Muscle of leg (tissue), 11 donors: ENCODE results near the gene NKIRAS1. TPM values are rescaled to one million over a fixed set of nuclear protein-coding genes. Genes with fewer than 3 reads are reported as not detected.
A peak's percentile ranks its signal among the peaks of the same experiment; 100 is the strongest.
"Not testable (repeated sequence)": the region's sequence is repeated elsewhere in the genome, so short reads cannot be mapped to it uniquely, and the experiment has no call there.

Experiments used
- DNase-seq: peaks from one replicate; pipeline ENCODE4 v3.0.0; 2013
- H3K27ac ChIP-seq: one replicate; pipeline ENCODE4 v1.5.1; 2013; ENCODE audit warnings: mild to moderate bottlenecking, low read length, control low read depth
- H3K27me3 ChIP-seq: one replicate; pipeline ENCODE4 v1.6.1; 2013; ENCODE audit warnings: low read length; ENCODE audit not compliant: control insufficient read depth, insufficient read depth
- H3K36me3 ChIP-seq: one replicate; pipeline ENCODE4 v1.6.1; 2013; ENCODE audit warnings: low read length; ENCODE audit not compliant: control insufficient read depth, insufficient read depth
- H3K4me1 ChIP-seq: one replicate; pipeline ENCODE4 v1.6.1; 2013; ENCODE audit warnings: low read length; ENCODE audit not compliant: control insufficient read depth, insufficient read depth
- H3K4me3 ChIP-seq: one replicate; pipeline ENCODE4 v1.5.1; 2013; ENCODE audit warnings: low read length, control low read depth
- H3K9me3 ChIP-seq: replicated peaks from 2 replicates; pipeline ENCODE4 v1.6.1; 2013; ENCODE audit warnings: low read depth, low read length; ENCODE audit not compliant: control insufficient read depth
- WGBS: methylation state at CpG from one replicate; pipeline ENCODE4 v1.1.5; 2013; ENCODE audit warnings: missing lambda C conversion rate; ENCODE audit not compliant: insufficient coverage; 5-methylcytosine and 5-hydroxymethylcytosine counted together
- polyA plus RNA-seq, 8 donors: library from polyadenylated mRNA; unstranded; fragments of 120-200 nt; gene quantifications; one replicate each; pipeline versions ENCODE4 v1.2.1 to v1.2.3, GENCODE V29; 2013; ENCODE audit warnings: inconsistent platforms in 1 of 8, low replicate concordance in 1 of 8; ENCODE audit not compliant: insufficient read length in 8 of 8, insufficient read depth in 1 of 8
- total RNA-seq: library from RNA; stranded (reverse); fragments of 120-200 nt; gene quantifications from one replicate; pipeline ENCODE4 v1.2.4, GENCODE V29; 2013

The NKIRAS1 gene
- total and polyA plus RNA-seq, 9 donors: 10.7 to 14.5 (median 13.0) TPM

DNA sequence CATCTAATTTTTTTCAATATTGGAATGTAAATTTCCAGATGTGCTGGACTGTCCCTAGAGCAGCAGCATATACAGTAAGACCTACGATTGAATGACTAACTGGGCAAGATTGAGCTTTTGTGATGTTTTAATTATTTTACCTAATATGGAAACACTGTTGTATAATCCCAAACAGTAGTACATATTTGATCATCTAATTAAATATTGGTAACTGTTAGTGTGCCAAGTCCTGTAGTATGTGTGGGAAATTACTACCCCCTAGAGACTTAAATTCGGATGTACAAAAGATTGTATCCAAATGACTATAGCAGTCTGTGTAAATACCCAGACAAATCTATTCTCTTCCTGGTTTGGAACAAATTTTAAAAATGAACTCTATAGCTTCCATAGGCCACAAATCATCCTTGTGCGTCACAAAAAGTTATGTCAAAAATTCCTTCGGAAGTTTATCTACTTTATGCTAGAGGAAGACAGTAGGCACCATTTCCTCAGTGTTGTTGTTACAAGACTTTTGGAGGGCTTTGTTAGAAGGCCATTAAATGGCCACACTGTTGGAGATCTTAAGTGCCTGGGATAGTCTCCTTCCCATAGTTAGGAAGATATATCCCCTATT, 41.6 kb downstream of the NKIRAS1 start:
- Histone ChIP-seq H3K4me3 (no peak overlapping the region), H3K4me1 (peaks cover 13% of the 10 kb centered on the region), H3K27me3 (no peaks in the 10 kb centered on the region), H3K9me3 (no peaks in the 10 kb centered on the region), H3K36me3 (no peaks in the 10 kb centered on the region), H3K27ac (peak overlapping the region; percentile 3)
- no peak for DNase-seq
- WGBS: 100% methylated on average over 1 of the region's 4 CpGs

DNA sequence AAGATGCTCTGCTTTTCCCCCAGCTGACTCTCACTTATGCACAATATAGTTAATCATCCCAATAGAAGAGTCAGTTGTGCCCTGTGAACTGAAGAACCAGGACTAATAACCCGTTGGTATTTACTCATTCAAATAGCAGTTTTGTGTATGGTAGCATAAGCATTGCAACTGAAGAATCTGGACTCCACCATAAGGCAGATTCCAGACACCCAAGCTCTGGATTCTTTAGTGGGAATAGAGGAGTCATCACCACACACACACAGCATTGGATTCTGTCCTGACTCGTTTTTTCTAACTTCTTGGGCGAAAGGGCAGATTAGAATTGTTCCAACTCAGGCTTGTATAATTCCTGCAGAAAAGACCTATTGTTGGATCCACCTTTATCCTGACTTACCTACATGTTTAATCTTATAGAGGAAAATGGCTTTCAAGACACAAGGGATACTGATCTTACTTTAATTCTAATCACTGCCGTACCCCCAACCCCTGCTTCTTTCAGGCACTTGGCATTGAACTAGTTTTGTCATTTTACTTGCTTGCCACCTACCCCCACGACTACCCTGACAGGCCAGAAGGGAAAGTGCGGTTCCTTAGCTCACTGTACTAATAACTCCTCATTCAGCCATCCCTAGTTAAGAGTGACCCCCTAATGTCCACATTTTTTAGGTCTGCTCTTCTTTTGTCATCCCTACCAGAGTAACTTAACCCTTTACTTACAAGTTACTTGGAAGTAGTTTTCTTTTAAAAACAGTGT, 42.3 kb downstream of the NKIRAS1 start:
- peak; percentile 29 for DNase-seq
- H3K4me1 ChIP-seq: peaks cover 13% of the 10 kb centered on the region
- no peaks in the 10 kb centered on the region for H3K9me3 ChIP-seq
- no peak overlapping the region for H3K27ac ChIP-seq
- 41% methylated on average over 3 of the region's 6 CpGs for WGBS
- no peaks in the 10 kb centered on the region for H3K27me3 ChIP-seq
- no peak overlapping the region for H3K4me3 ChIP-seq
- no peaks in the 10 kb centered on the region for H3K36me3 ChIP-seq

DNA sequence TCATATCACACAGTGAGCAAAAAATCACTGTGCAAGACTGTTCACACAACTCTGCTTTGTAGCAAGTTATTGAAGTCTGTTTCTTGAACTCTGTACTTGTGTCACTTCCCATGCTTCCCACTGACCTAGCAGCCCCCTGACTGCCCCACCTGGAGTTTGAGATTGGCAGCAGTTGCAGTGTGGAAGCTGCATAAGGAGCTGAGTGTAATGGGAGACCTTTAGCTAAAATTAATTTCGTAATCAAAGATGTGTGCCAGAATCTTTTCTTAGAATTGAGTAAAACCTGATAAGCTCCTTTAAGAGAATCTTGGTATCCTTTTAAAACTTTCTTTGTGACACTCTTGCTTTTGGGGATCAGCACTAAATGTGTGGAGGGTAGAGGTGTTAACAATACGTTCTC, 42.8 kb downstream of the NKIRAS1 start:
- DNase-seq: peak; percentile 34
- H3K36me3 ChIP-seq: no peaks in the 10 kb centered on the region
- no peaks in the 10 kb centered on the region for H3K27me3 ChIP-seq
- H3K9me3 ChIP-seq: no peaks in the 10 kb centered on the region
- H3K4me3 ChIP-seq: no peak overlapping the region
- peaks cover 13% of the 10 kb centered on the region for H3K4me1 ChIP-seq
- no peak overlapping the region for H3K27ac ChIP-seq
- no CpG with 5 or more reads among the region's 2 CpGs for WGBS

DNA sequence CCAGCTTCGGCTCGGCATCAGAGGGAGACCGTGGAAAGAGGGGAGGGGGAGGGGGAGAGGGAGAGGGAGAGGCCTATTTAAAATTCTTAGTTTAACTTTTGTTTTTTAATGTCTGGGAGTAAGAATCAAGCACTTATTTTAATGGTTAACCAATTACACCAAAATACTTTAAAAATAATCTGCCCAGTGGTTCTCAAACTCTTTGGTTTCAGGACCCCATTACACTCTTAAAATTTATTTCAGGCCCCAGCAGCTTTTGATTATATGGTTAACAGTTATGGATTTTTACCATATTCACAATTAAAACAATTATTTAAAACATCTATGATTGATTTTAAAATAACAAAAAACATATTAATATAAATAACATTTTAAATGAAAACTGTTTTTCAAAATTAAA, 44.5 kb downstream of the NKIRAS1 start:
- H3K4me1 ChIP-seq: peaks cover 11% of the 10 kb centered on the region
- no peak overlapping the region for H3K4me3 ChIP-seq
- no CpG with 5 or more reads among the region's 3 CpGs for WGBS

DNA sequence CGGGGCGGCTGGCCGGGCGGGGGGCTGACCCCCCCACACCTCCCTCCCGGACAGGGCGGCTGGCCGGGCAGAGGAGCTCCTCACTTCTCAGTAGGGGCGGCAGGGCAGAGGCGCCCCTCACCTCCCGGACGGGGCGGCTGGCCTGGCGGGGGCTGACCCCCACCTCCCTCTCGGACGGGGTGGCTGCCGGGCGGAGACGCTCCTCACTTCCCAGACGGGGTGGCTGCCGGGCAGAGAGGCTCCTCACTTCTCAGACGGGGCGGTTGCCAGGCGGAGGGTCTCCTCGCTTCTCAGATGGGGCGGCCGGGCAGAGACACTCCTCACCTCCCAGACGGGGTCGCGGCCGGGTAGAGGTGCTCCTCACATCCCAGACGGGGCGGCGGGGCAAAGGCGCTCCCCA, 45.4 kb downstream of the NKIRAS1 start:
- H3K27ac ChIP-seq, H3K9me3 ChIP-seq, H3K4me3 ChIP-seq, H3K36me3 ChIP-seq, H3K27me3 ChIP-seq, DNase-seq, H3K4me1 ChIP-seq: not testable (repeated sequence)
- WGBS: 92% methylated on average over 4 of the region's 34 CpGs

More for the DNA sequence above, 44.5 kb downstream of the NKIRAS1 start:
- no peak for DNase-seq
- no peaks in the 10 kb centered on the region for H3K36me3 ChIP-seq
- no peaks in the 10 kb centered on the region for H3K27me3 ChIP-seq
- H3K9me3 ChIP-seq: no peaks in the 10 kb centered on the region
- no peak overlapping the region for H3K27ac ChIP-seq

DNA sequence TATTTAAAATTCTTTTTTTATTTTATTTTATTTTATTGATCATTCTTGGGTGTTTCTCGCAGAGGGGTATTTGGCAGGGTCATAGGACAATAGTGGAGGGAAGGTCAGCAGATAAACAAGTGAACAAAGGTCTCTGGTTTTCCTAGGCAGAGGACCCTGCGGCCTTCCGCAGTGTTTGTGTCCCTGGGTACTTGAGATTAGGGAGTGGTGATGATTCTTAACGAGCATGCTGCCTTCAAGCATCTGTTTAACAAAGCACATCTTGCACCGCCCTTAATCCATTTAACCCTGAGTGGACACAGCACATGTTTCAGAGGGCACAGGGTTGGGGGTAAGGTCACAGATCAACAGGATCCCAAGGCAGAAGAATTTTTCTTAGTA, 46.1 kb downstream of the NKIRAS1 start:
- H3K36me3 ChIP-seq, H3K27ac ChIP-seq, DNase-seq, H3K27me3 ChIP-seq, H3K4me3 ChIP-seq, H3K9me3 ChIP-seq: not testable (repeated sequence)
- WGBS: no CpG with 5 or more reads among the region's 5 CpGs
- H3K4me1 ChIP-seq: peaks cover 14% of the 10 kb centered on the region

DNA sequence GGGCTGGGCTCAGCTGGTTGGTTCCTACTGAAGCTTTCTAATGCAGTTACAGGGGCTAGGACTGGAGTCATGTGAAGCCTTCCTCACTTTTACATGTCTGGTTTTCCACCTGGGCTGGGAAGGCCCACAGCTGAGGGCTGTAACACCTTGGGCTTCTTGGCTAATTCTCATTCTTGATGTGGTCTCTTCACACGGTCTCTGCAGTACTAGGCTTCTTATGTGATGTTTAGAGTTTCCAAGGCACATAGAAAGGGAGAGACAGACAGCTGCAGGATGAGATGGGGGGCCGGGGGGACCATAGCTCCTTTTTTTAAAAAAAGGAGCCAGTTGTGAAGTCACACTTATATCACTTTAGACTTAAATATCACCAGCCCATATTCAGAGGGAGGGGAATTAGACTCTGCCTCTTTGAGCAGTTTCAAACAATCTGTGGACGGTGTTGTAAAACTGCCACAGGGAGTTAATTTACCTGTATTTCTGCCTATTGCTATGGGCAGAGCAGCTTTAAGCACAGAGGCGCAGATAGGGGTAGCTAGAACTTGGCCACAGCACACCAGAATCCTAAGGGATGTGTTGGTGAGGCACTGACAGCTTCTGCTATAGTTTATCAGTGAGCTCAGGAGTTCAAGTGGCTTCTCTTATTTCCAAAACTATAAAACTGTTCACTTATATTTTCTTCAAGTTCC, 46.7 kb downstream of the NKIRAS1 start:
- no peaks in the 10 kb centered on the region for H3K27me3 ChIP-seq
- H3K27ac ChIP-seq: no peak overlapping the region
- WGBS: no CpG with 5 or more reads among the region's 4 CpGs
- H3K4me1 ChIP-seq: peaks cover 19% of the 10 kb centered on the region
- H3K36me3 ChIP-seq: no peaks in the 10 kb centered on the region
- H3K9me3 ChIP-seq: no peaks in the 10 kb centered on the region
- H3K4me3 ChIP-seq: no peak overlapping the region
- DNase-seq: no peak

DNA sequence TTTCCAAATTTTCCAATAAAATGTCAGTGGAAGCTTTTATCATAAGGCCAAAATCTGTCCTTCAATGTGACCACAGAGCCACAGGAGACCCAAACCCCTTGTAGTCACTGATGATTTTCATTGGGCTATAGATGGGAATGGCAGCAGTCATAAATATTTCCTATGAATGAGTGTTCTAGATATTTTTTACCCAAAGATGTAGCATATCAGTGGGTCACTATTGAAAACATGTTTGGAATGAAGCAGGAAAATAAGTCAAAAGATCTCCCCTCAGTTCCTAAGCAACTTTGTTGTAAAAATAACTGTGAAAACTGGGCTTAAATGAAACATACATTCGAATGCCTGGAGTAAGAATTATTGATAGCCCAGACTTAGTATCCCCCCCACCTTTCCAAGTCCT, 49.0 kb downstream of the NKIRAS1 start:
- WGBS: no CpG with 5 or more reads among the region's 1 CpG
- no peaks in the 10 kb centered on the region for H3K36me3 ChIP-seq
- H3K4me1 ChIP-seq: peaks cover 19% of the 10 kb centered on the region
- H3K4me3 ChIP-seq: no peak overlapping the region
- no peaks in the 10 kb centered on the region for H3K27me3 ChIP-seq
- no peak overlapping the region for H3K27ac ChIP-seq
- DNase-seq: no peak
- no peaks in the 10 kb centered on the region for H3K9me3 ChIP-seq

DNA sequence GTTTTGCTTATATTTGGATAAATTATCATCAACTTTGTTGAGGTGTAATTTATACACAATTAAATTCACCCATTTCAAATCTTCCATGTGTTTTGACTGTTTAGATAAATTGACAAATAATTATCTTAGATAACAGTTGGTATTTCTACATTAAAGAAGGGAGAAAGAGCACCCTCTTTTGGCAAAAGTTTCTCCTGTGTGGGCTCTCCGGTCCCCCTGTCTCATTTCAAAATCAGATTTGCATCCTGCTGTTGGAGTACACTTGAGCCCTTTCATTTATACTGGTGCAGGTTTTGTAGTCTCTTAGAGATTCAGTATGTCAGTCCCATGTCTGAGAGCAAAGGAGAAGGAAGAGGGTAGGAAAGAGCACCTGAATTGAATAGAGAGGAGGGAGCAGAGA, 49.4 kb downstream of the NKIRAS1 start:
- H3K9me3 ChIP-seq: no peaks in the 10 kb centered on the region
- no peak overlapping the region for H3K27ac ChIP-seq
- 80% methylated on average over 1 of the region's 1 CpG for WGBS
- H3K36me3 ChIP-seq: no peaks in the 10 kb centered on the region
- H3K4me1 ChIP-seq: peaks cover 19% of the 10 kb centered on the region
- no peaks in the 10 kb centered on the region for H3K27me3 ChIP-seq
- no peak for DNase-seq
- H3K4me3 ChIP-seq: no peak overlapping the region

DNA sequence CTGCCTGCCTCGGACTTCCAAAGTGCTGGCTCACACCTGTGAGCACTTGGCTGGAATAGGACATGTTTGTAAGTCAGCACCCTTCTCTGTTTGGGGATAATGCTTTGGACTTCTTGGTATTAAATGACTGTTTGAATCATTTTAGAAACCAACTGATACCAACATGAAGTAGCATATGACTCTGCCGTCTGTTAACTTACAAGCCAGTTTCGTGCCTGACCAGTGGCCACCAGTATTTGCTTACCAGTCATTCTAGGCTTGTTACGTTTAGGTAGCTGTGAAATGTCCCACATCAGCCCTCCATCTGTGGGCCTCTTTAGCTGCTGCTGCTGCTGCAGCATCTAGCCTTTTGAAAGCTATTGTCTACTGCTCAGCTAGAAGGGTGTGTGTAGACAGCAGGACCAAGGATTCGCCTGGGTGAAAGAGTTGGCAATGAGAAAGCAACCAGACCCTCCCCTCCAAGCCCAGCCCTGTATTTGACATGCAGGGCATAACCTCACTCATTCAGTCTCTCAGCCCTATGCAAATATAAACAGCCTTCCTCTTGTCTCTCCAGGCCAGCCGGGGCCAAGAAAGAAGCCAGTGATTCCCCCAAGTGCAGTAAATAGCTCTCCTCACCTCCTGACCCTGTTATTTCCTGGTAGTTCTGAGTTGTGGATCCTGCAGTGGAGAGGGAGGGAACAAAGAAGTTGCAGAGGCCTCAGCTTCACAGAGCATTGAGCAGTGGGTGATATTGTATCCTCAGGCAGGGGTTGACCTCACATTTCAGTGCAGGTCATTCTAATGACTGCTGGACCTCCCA, 51.0 kb downstream of the NKIRAS1 start:
- Histone ChIP-seq H3K9me3 (no peaks in the 10 kb centered on the region), H3K27me3 (no peaks in the 10 kb centered on the region), H3K36me3 (peaks cover 4% of the 10 kb centered on the region), H3K4me3 (no peak overlapping the region), H3K4me1 (peaks cover 19% of the 10 kb centered on the region), H3K27ac (peak overlapping the region; percentile 60)
- DNase-seq: peak; percentile 83
- WGBS: 57% methylated on average over 2 of the region's 6 CpGs
